ENCODE results near the gene NRBF2. TPM values are rescaled to one million over a fixed set of nuclear protein-coding genes. Genes with fewer than 3 reads are reported as not detected.

NRBF2 gene
- polyA plus RNA-seq, 3 donors: 13.6 to 38.1 (median 17.9) TPM

GRCh38 chr10:63107943-63108437, 25.1 kb upstream of the NRBF2 start:
- Mint-ChIP-seq H3K27ac (no peak overlapping the region), H3K27me3 (ENCODE audit: low read depth in 3 of 3) (peaks cover 3 to 10% (median 6%) of the 10 kb centered on the region in 3 donors), H3K36me3 (no peaks in the 10 kb centered on the region), H3K9me3 (peaks cover 0 to 3% (median 2%) of the 10 kb centered on the region in 7 donors), H3K4me3 (no peak overlapping the region), H3K4me1 (peaks cover 8% of the 10 kb centered on the region)
- Histone ChIP-seq H3K4me2 (replicated peaks; ENCODE audit: extremely low read depth, low read length, poor library complexity, severe bottlenecking) (no peak overlapping the region), H3K27ac (ENCODE audit: low read depth in 1 of 2, low read length in 2 of 2) (no peak overlapping the region), H3K4me3 (replicated peaks in 1 of 3; ENCODE audit: low read depth in 2 of 3, low read length in 3 of 3) (no peak overlapping the region), H3K36me3 (replicated peaks in 1 of 2; ENCODE audit: control insufficient read depth in 1 of 2, insufficient read depth in 2 of 2, low read length in 2 of 2) (no peaks in the 10 kb centered on the region), H4K20me1 (ENCODE audit: insufficient read depth, low read length) (no peaks in the 10 kb centered on the region), H2AFZ (ENCODE audit: insufficient read depth, low read depth, low read length, poor library complexity, severe bottlenecking) (no peak overlapping the region), H3K4me1 (ENCODE audit: control insufficient read depth in 1 of 2, insufficient read depth in 2 of 2, low read length in 2 of 2) (no peaks in the 10 kb centered on the region), H3K27me3 (ENCODE audit: control insufficient read depth in 2 of 2, insufficient read depth in 2 of 2, low read length in 2 of 2) (no peaks in the 10 kb centered on the region), H3K79me2 (ENCODE audit: insufficient read depth, low read length) (no peaks in the 10 kb centered on the region), H3K9me3 (replicated peaks in 1 of 2; ENCODE audit: control insufficient read depth in 1 of 2, insufficient read depth in 1 of 2, low read length in 2 of 2) (no peaks in the 10 kb centered on the region), H3K9ac (ENCODE audit: insufficient read depth, low read length, poor library complexity, severe bottlenecking) (no peak overlapping the region)
- DNase-seq: no peak
- TF ChIP-seq CTCF (IDR thresholded peaks at IDR 0.05): no peak
- WGBS (ENCODE audit: insufficient coverage): no CpG with 5 or more reads among the region's 3 CpGs
- intact Hi-C loops (cut with micrococcal nuclease): no loop called here

- Histone ChIP-seq H3K36me3 (replicated peaks in 1 of 2; ENCODE audit: control insufficient read depth in 1 of 2, insufficient read depth in 2 of 2, low read length in 2 of 2) (no peaks in the 10 kb centered on the region), H3K4me2 (replicated peaks; ENCODE audit: extremely low read depth, low read length, poor library complexity, severe bottlenecking) (no peak overlapping the region), H3K4me3 (replicated peaks in 1 of 3; ENCODE audit: low read depth in 2 of 3, low read length in 3 of 3) (no peak overlapping the region), H3K9ac (ENCODE audit: insufficient read depth, low read length, poor library complexity, severe bottlenecking) (no peak overlapping the region), H3K79me2 (ENCODE audit: insufficient read depth, low read length) (no peaks in the 10 kb centered on the region), H3K27me3 (ENCODE audit: control insufficient read depth in 2 of 2, insufficient read depth in 2 of 2, low read length in 2 of 2) (no peaks in the 10 kb centered on the region), H2AFZ (ENCODE audit: insufficient read depth, low read depth, low read length, poor library complexity, severe bottlenecking) (no peak overlapping the region), H3K27ac (ENCODE audit: low read depth in 1 of 2, low read length in 2 of 2) (no peak overlapping the region), H4K20me1 (ENCODE audit: insufficient read depth, low read length) (no peaks in the 10 kb centered on the region), H3K4me1 (ENCODE audit: control insufficient read depth in 1 of 2, insufficient read depth in 2 of 2, low read length in 2 of 2) (peaks cover 9 to 12% of the 10 kb centered on the region in 2 donors), H3K9me3 (replicated peaks in 1 of 2; ENCODE audit: control insufficient read depth in 1 of 2, insufficient read depth in 1 of 2, low read length in 2 of 2) (no peaks in the 10 kb centered on the region)
- DNase-seq: no peak
- Mint-ChIP-seq H3K9me3 (no peaks in the 10 kb centered on the region), H3K4me3 (no peak overlapping the region), H3K27me3 (ENCODE audit: low read depth in 3 of 3) (peaks cover 0 to 7% (median 3%) of the 10 kb centered on the region in 3 donors), H3K4me1 (peaks cover 20% of the 10 kb centered on the region), H3K36me3 (no peaks in the 10 kb centered on the region), H3K27ac (no peak overlapping the region)
- no peak for TF ChIP-seq CTCF (IDR thresholded peaks at IDR 0.05)
- WGBS (ENCODE audit: insufficient coverage): 100% methylated on average over 1 of the region's 5 CpGs
- intact Hi-C loops (cut with micrococcal nuclease): no loop called here
Observed at GRCh38 chr10:63110940-63111339, 22.2 kb upstream of the NRBF2 start.

Measured in CD14-positive monocyte (primary cell).